ENCODE data around the gene DMXL1.
A peak's percentile ranks its signal among the peaks of the same experiment; 100 is the strongest.
"Not testable (repeated sequence)": the region's sequence is repeated elsewhere in the genome, so short reads cannot be mapped to it uniquely, and the experiment has no call there.

DMXL1 gene

DNA sequence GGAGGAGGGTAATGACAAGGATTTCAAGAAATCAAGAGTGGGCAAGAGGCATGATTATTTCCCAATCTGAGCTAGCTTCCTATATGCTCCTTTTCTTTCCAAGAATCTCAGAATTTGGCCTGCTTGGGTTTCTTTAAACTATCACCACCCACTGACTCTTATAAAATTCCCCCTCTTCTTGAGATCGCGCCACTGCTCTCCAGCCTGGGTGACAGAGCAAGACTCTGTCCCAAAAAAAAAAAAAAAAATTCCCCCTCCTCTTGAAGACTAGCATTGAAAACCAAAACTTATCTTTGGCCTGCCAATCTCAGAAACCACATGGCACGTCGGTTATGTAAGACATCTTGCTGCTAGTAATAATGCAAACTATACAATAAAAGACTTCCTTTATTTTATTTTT, 3.4 kb upstream of the DMXL1 start:
- TF ChIP-seq, protein P1, sequence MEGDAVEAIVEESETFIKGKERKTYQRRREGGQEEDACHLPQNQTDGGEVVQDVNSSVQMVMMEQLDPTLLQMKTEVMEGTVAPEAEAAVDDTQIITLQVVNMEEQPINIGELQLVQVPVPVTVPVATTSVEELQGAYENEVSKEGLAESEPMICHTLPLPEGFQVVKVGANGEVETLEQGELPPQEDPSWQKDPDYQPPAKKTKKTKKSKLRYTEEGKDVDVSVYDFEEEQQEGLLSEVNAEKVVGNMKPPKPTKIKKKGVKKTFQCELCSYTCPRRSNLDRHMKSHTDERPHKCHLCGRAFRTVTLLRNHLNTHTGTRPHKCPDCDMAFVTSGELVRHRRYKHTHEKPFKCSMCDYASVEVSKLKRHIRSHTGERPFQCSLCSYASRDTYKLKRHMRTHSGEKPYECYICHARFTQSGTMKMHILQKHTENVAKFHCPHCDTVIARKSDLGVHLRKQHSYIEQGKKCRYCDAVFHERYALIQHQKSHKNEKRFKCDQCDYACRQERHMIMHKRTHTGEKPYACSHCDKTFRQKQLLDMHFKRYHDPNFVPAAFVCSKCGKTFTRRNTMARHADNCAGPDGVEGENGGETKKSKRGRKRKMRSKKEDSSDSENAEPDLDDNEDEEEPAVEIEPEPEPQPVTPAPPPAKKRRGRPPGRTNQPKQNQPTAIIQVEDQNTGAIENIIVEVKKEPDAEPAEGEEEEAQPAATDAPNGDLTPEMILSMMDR (IDR thresholded peaks at IDR 0.05; ENCODE audit: poor library complexity, severe bottlenecking), result no peak

DNA sequence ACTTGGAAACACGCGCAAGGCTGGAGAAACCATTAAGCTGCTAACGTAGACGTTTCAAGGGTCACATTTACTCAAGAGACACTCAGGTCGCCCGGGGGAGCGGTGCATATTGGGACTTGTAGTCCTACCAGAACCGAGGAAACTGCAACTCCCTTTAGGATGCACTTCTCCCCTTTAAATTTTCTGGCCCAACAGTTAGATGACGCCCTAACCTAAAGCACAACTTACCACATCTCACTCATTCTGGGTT, 384 bp upstream of the DMXL1 start:
- ATAC-seq (ENCODE audit: low read depth) (peak; percentile 66), DNase-seq (ENCODE audit: low spot score) (no peak)
- H3K4me3 ChIP-seq (ENCODE audit: severe bottlenecking), result peak overlapping the region; percentile 75
- peaks cover 7% of the 10 kb centered on the region for H3K4me1 ChIP-seq (ENCODE audit: insufficient read depth, poor library complexity, severe bottlenecking)
- no peaks in the 10 kb centered on the region for H3K9me3 ChIP-seq (ENCODE audit: severe bottlenecking)
- H3K27ac ChIP-seq (ENCODE audit: poor library complexity, severe bottlenecking), result peak overlapping the region; percentile 72
- no peaks in the 10 kb centered on the region for H3K27me3 ChIP-seq (ENCODE audit: insufficient read depth, poor library complexity, severe bottlenecking)
- no peaks in the 10 kb centered on the region for H3K36me3 ChIP-seq (ENCODE audit: low read depth)
- TF ChIP-seq, protein P1 (IDR thresholded peaks at IDR 0.05; ENCODE audit: poor library complexity, severe bottlenecking), result peak; percentile 39

More for the DNA sequence above, 3.4 kb upstream of the DMXL1 start:
- ATAC-seq (ENCODE audit: low read depth) (no peak), DNase-seq (ENCODE audit: low spot score) (no peak)
- Histone ChIP-seq H3K9me3 (ENCODE audit: severe bottlenecking) (no peaks in the 10 kb centered on the region), H3K36me3 (ENCODE audit: low read depth) (no peaks in the 10 kb centered on the region), H3K27me3 (ENCODE audit: insufficient read depth, poor library complexity, severe bottlenecking) (no peaks in the 10 kb centered on the region), H3K27ac (ENCODE audit: poor library complexity, severe bottlenecking) (no peak overlapping the region), H3K4me3 (ENCODE audit: severe bottlenecking) (no peak overlapping the region), H3K4me1 (ENCODE audit: insufficient read depth, poor library complexity, severe bottlenecking) (peaks cover 3% of the 10 kb centered on the region)

DNA sequence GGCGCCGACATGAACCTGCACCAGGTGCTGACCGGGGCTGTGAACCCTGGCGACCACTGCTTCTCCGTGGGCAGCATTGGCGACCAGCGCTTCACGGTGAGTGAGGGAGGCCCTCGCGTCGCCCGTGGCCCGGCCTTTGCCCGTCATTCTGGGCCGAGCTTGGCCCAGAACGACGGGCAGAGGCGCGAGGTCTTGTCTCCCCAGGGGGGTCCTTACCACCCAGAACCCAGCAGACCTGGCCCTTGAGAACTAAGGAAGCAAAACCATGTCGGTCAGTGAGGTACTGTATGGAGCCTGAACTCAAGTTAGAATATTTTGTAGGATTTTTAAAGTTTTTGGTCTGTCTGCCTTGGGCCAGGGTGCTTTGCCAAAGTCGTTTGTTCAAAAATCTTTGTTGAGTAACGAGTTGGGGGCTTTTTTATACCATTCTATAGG, 691 bp downstream of the DMXL1 start:
- H3K36me3 ChIP-seq (ENCODE audit: low read depth), result no peaks in the 10 kb centered on the region
- no peaks in the 10 kb centered on the region for H3K27me3 ChIP-seq (ENCODE audit: insufficient read depth, poor library complexity, severe bottlenecking)
- H3K4me1 ChIP-seq (ENCODE audit: insufficient read depth, poor library complexity, severe bottlenecking), result peaks cover 7% of the 10 kb centered on the region
- DNase-seq (ENCODE audit: low spot score) (no peak), ATAC-seq (ENCODE audit: low read depth) (no peak; the same call in 1 of the 3 replicates)
- peak overlapping the region; percentile 72 for H3K27ac ChIP-seq (ENCODE audit: poor library complexity, severe bottlenecking)
- H3K4me3 ChIP-seq (ENCODE audit: severe bottlenecking), result peak overlapping the region; percentile 75
- TF ChIP-seq, protein P1 (IDR thresholded peaks at IDR 0.05; ENCODE audit: poor library complexity, severe bottlenecking), result no peak
- no peaks in the 10 kb centered on the region for H3K9me3 ChIP-seq (ENCODE audit: severe bottlenecking)

DNA sequence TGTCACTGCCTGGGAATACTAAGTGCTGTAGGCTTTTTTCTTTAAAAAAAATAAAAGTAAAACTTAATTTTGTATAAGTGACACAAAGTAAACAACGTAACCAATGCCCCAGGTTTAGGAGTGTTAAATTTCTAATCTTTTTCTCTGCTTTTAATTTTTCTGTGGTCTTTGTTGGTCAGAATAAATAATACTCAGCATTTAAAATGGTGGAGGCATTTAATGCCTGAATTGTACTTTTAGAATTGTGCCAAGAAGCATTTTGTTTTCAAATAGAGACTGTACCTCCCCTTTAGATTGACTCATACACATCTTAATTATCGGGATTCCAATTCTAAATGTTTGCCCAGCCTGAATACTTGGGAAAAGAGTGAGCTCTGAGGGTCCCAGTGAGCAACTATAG, 1.6 kb downstream of the DMXL1 start:
- Histone ChIP-seq H3K27ac (ENCODE audit: poor library complexity, severe bottlenecking) (no peak overlapping the region), H3K27me3 (ENCODE audit: insufficient read depth, poor library complexity, severe bottlenecking) (no peaks in the 10 kb centered on the region), H3K9me3 (ENCODE audit: severe bottlenecking) (no peaks in the 10 kb centered on the region), H3K4me3 (ENCODE audit: severe bottlenecking) (peak overlapping the region; percentile 75), H3K36me3 (ENCODE audit: low read depth) (no peaks in the 10 kb centered on the region), H3K4me1 (ENCODE audit: insufficient read depth, poor library complexity, severe bottlenecking) (peaks cover 7% of the 10 kb centered on the region)
- DNase-seq (ENCODE audit: low spot score), result no peak
- ATAC-seq (ENCODE audit: low read depth), result no peak
- TF ChIP-seq, protein P1 (IDR thresholded peaks at IDR 0.05; ENCODE audit: poor library complexity, severe bottlenecking), result no peak

GRCh38 chr5:119073746-119074337, 3.0 kb downstream of the DMXL1 start:
- ATAC-seq (ENCODE audit: low read depth); H3K9me3 ChIP-seq (ENCODE audit: severe bottlenecking); H3K27ac ChIP-seq (ENCODE audit: poor library complexity, severe bottlenecking); H3K36me3 ChIP-seq (ENCODE audit: low read depth); H3K4me1 ChIP-seq (ENCODE audit: insufficient read depth, poor library complexity, severe bottlenecking); DNase-seq (ENCODE audit: low spot score); H3K27me3 ChIP-seq (ENCODE audit: insufficient read depth, poor library complexity, severe bottlenecking); H3K4me3 ChIP-seq (ENCODE audit: severe bottlenecking): not testable (repeated sequence)

Measured in RWPE2 (cell line).